Effector memory CD8-positive, alpha-beta T cell (primary cell): ENCODE measurements around the gene ISL2.

Experiments
- ATAC-seq: fragments of 150-1000 bp; cut with Tn5 transposase; replicated peaks from 2 replicates; pipeline ENCODE4 v1.10.0; 2021; ENCODE audit warnings: mild to moderate bottlenecking, moderate library complexity
- DNase-seq, 3 experiments: peaks; one replicate each; pipeline ENCODE4 v3.0.0; 2021
- H3K27ac Mint-ChIP-seq, 2 donors: one replicate each; pipeline ENCODE4 v1.8.0; 2022; ENCODE audit warnings: mild to moderate bottlenecking in 2 of 2, mixed read lengths in 2 of 2, moderate library complexity in 2 of 2
- H3K27me3 Mint-ChIP-seq, 2 donors: one replicate each; pipeline ENCODE4 v1.8.0; 2022; ENCODE audit warnings: mixed read lengths in 2 of 2
- H3K36me3 Mint-ChIP-seq: one replicate; pipeline ENCODE4 v1.8.0; 2022; ENCODE audit warnings: mild to moderate bottlenecking, moderate library complexity, mixed read lengths; ENCODE audit not compliant: insufficient read depth
- H3K4me1 Mint-ChIP-seq, 2 donors: one replicate each; pipeline ENCODE4 v1.8.0; 2022; ENCODE audit warnings: low read depth in 2 of 2, mixed read lengths in 2 of 2
- H3K4me3 Mint-ChIP-seq, 2 donors: one replicate each; pipeline ENCODE4 v1.8.0; 2022; ENCODE audit warnings: mild to moderate bottlenecking in 2 of 2, mixed read lengths in 2 of 2, moderate library complexity in 2 of 2
- H3K9me3 Mint-ChIP-seq, 2 donors: one replicate each; pipeline ENCODE4 v1.8.0; 2022; ENCODE audit warnings: mixed read lengths in 2 of 2

Gene ISL2

GRCh38 chr15:76341366-76342057, 4.9 kb downstream of the ISL2 start:
- H3K4me1 Mint-ChIP-seq: peaks cover 50 to 52% of the 10 kb centered on the region in 2 donors
- ATAC-seq (no peak), DNase-seq (no peak)
- H3K36me3 Mint-ChIP-seq: peaks cover 23% of the 10 kb centered on the region
- H3K27ac Mint-ChIP-seq: no peak overlapping the region
- peaks cover 82 to 91% of the 10 kb centered on the region in 2 donors for H3K27me3 Mint-ChIP-seq
- no peaks in the 10 kb centered on the region for H3K9me3 Mint-ChIP-seq
- H3K4me3 Mint-ChIP-seq: peak overlapping the region; percentile 90 to 94

DNA sequence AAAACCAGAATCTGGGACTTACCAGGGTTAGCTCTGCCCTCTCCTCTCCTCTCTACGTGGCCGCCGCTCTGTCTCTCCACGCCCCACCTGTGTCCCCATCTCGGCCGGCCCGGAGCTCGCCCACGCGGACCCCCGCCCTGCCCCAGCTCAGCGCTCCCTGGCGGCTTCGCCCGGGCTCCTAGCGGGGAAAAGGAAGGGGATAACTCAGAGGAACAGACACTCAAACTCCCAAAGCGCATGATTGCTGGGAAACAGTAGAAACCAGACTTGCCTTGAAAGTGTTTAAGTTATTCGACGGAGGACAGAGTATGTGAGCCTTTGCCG, 5.4 kb downstream of the ISL2 start:
- H3K27ac Mint-ChIP-seq: no peak overlapping the region
- no peak for DNase-seq
- H3K36me3 Mint-ChIP-seq: peaks cover 18% of the 10 kb centered on the region
- ATAC-seq: no peak
- H3K9me3 Mint-ChIP-seq: no peaks in the 10 kb centered on the region
- peaks cover 45 to 47% of the 10 kb centered on the region in 2 donors for H3K4me1 Mint-ChIP-seq
- peak overlapping the region; percentile 90 to 94 for H3K4me3 Mint-ChIP-seq
- peaks cover 77 to 86% of the 10 kb centered on the region in 2 donors for H3K27me3 Mint-ChIP-seq

DNA sequence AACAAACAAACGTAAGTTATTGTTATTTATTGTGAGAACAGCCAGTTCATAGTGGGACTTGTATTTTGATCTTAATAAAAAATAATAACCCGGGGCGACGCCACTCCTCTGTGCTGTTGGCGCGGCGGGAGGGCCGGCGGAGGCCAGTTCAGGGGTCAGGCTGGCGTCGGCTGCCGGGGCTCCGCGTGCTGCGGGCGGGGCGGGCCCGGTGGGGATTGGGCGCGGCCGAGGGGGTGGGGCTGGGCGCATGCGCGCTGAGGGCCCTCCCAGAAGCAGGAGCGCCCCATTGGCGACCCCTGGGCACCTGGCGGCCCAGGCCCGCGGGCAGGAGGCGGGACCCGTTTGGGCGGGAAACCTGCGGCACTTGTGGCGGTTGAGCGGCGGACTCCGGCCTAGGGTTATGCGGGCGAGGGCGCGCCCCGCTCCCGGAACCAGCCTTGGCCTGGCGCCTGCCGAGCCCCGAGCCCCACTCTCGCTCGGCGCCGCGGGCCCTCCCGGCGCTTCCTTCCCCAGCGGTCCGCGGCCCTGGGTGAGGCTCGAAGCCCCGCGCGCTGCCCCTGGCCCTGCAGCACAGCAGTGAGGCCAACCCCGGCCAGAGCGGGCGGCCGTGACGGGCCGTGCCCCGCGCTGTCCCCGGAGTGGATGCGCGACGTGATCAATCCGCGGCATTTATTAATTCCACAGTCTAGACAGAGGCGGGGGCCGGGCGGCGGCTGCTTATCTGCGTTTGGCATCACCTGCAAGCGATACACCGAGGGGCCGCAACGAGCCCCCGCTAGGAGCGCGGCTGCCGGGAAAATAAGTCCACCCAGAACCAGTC, 6.0 kb downstream of the ISL2 start:
- no peak for ATAC-seq
- no peak overlapping the region for H3K27ac Mint-ChIP-seq
- peaks cover 73 to 82% of the 10 kb centered on the region in 2 donors for H3K27me3 Mint-ChIP-seq
- no peaks in the 10 kb centered on the region for H3K9me3 Mint-ChIP-seq
- H3K4me3 Mint-ChIP-seq: peak overlapping the region; percentile 90 to 94
- H3K4me1 Mint-ChIP-seq: peaks cover 40 to 41% of the 10 kb centered on the region in 2 donors
- H3K36me3 Mint-ChIP-seq: peaks cover 14% of the 10 kb centered on the region
- no peak for DNase-seq

- DNase-seq: no peak
- Mint-ChIP-seq H3K27ac (no peak overlapping the region), H3K36me3 (peaks cover 13% of the 10 kb centered on the region), H3K27me3 (peaks cover 75 to 81% of the 10 kb centered on the region in 2 donors), H3K4me3 (no peak overlapping the region), H3K4me1 (peaks cover 37 to 39% of the 10 kb centered on the region in 2 donors), H3K9me3 (no peaks in the 10 kb centered on the region)
- no peak for ATAC-seq
Measured at GRCh38 chr15:76343313-76343996, 6.9 kb downstream of the ISL2 start.

DNA sequence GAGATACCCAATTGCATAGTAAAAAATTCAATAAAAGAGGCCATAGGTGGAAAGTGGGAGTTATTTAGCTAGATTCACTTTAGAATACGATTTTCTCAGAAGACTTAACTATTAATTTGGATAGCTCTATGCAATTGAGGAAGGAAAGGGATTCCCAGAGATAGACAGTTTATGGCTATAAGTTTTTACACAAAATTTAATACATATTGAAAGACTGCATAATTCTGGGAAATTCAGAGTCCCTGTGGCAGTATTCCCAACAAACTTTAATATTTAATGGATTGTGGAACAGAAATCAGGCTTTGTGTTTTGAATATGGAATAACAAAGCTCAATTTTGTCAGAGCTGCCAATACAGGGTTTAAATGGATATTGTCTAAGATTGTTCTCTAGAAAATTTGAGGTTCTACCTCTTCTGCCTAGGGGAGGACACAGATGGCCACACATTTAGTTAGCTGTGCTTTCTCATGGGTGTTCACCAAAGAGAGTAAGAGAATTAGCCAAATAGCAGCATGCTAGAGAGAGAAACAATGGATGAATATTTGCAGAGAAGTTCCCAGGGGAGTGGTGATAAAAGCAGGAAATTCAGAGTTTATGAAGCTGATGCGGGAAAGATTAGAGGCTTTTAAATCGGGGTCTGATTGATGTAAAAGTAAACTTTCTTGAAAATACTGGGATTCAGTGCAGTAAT, 8.5 kb downstream of the ISL2 start:
- H3K9me3 Mint-ChIP-seq: no peaks in the 10 kb centered on the region
- peaks cover 9% of the 10 kb centered on the region for H3K36me3 Mint-ChIP-seq
- peaks cover 59 to 66% of the 10 kb centered on the region in 2 donors for H3K27me3 Mint-ChIP-seq
- DNase-seq (no peak), ATAC-seq (no peak)
- H3K4me1 Mint-ChIP-seq: peaks cover 25% of the 10 kb centered on the region in 2 donors
- no peak overlapping the region for H3K27ac Mint-ChIP-seq
- H3K4me3 Mint-ChIP-seq: peak overlapping the region; percentile 80 to 81

- Mint-ChIP-seq H3K36me3 (peaks cover 5% of the 10 kb centered on the region), H3K9me3 (no peaks in the 10 kb centered on the region), H3K27ac (peak overlapping the region in 1 of 2 donors; percentile 47), H3K27me3 (peaks cover 54 to 61% of the 10 kb centered on the region in 2 donors), H3K4me3 (peak overlapping the region; percentile 80 to 81), H3K4me1 (peaks cover 21 to 22% of the 10 kb centered on the region in 2 donors)
- ATAC-seq: no peak
- no peak for DNase-seq
Measured at GRCh38 chr15:76345583-76345879, 9.0 kb downstream of the ISL2 start.

DNA sequence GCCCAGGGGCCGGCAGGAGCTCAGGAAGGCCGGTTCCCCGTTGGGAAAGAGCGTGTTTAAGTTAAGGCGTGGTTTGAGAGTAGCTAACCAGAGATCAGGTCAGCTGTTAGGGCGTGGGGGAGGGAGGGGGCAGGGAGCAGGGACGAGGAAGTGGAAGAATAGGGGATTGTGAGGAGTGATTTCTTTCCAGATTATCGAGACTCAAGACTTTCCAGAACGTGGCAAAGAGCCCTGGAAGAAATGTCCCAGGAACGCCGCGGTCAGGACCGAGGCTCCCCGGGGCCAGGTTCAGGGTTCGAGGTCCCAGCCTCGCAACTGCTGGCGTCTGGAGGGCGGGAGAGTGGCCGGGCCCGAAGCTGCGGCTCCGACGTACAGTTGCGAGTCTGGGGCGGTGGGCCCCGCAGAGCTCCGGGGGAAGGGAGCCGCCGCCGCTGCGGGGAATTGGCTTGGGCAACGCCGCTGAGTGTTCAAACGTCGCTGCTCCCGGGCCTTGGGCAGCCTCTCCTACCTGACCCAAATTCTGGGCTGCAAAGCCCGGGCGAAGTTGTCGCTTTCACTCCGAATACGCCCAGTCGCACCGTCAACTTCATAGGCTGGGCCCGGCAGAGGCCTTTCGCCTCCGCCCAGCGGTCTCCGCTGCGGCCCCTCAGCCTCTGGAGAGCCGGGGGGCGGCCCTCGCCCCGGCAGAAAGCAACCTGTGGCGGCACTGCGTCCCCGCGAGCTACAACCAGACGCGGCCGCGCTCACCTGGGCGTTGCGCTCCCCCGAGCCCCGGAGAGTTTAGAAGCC, 9.5 kb downstream of the ISL2 start:
- Mint-ChIP-seq H3K4me1 (peaks cover 16 to 17% of the 10 kb centered on the region in 2 donors), H3K9me3 (no peaks in the 10 kb centered on the region), H3K36me3 (peaks cover 2% of the 10 kb centered on the region), H3K27me3 (peaks cover 49 to 55% of the 10 kb centered on the region in 2 donors), H3K4me3 (peak overlapping the region; percentile 80 to 81), H3K27ac (peak overlapping the region in 1 of 2 donors; percentile 47)
- DNase-seq (no peak), ATAC-seq (peak; percentile 54)

DNA sequence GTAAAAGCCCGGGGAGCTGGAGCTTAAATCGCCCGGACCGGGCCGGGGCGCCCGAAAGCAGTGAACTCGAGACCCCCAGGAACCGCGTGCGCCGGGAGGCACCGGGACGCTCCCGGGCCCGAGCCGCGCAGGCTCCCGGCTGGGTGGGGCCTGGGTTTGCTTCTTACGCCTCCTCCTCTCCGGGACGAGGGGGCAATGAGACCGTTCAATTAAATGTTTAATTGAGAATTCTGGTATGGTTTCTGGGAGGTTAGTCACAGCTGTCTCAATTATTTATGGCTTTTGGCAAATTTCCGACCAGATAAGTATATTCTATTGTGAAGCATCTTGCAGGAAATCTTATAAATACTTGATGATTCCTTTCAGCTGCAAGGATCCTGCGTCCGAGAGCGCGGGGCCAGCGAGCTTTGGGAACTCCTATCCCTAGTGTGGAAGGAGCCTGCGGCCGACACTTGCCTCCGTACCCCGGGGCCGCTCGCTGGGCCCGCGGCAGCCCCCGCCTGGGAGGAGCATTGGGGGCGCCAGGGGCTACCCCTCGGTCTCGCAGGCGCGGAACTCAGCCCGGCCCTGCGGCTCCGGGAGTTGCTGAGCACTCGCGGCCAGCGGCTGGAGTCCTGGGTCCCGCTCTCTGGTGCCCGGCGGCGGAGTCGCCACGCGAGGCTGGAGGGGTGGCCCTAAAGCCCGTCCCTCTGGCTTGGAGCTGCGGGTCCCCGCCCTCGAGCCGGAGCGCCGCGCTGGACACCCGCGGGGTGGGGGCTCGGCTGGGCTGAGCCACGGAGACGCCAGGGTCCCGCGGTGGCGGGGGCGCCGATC, 10.3 kb downstream of the ISL2 start:
- H3K4me3 Mint-ChIP-seq: peak overlapping the region; percentile 80 to 81
- no peak overlapping the region for H3K27ac Mint-ChIP-seq
- H3K9me3 Mint-ChIP-seq: no peaks in the 10 kb centered on the region
- H3K27me3 Mint-ChIP-seq: peaks cover 43 to 47% of the 10 kb centered on the region in 2 donors
- DNase-seq (no peak), ATAC-seq (peak; percentile 12)
- H3K4me1 Mint-ChIP-seq: peaks cover 11 to 12% of the 10 kb centered on the region in 2 donors
- H3K36me3 Mint-ChIP-seq: peaks cover 4% of the 10 kb centered on the region

DNA sequence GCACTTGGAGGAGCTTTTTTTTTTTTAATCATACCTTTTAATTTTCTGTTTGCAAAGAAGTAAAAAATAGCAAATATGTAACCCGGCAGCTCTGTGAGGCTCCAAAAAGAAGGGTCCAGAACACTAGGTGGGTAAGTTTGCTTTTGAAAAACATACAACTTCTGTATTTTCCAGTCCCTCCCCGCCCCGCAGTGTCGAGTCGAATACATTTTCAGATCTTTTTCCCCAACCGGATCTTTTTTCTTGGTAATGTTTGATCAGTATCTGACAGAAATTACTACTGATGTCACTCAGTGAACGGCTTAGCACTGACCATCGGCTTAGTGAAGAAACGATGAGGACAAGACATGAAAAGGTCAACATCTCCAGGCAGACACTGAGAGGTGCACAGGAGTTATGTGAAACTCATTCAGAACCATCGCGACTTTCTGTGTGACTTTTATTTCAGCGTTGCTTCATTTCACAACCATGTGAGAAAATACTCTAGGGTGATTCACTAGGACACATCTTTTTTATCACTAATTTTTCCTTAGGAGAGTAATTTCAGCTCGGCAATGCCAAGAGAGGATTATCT, 11.0 kb downstream of the ISL2 start:
- peaks cover 4% of the 10 kb centered on the region for H3K36me3 Mint-ChIP-seq
- no peak for ATAC-seq
- H3K4me1 Mint-ChIP-seq: peaks cover 9 to 10% of the 10 kb centered on the region in 2 donors
- no peak overlapping the region for H3K27ac Mint-ChIP-seq
- no peaks in the 10 kb centered on the region for H3K9me3 Mint-ChIP-seq
- peaks cover 40 to 43% of the 10 kb centered on the region in 2 donors for H3K27me3 Mint-ChIP-seq
- no peak for DNase-seq
- peak overlapping the region; percentile 18 to 23 for H3K4me3 Mint-ChIP-seq

DNA sequence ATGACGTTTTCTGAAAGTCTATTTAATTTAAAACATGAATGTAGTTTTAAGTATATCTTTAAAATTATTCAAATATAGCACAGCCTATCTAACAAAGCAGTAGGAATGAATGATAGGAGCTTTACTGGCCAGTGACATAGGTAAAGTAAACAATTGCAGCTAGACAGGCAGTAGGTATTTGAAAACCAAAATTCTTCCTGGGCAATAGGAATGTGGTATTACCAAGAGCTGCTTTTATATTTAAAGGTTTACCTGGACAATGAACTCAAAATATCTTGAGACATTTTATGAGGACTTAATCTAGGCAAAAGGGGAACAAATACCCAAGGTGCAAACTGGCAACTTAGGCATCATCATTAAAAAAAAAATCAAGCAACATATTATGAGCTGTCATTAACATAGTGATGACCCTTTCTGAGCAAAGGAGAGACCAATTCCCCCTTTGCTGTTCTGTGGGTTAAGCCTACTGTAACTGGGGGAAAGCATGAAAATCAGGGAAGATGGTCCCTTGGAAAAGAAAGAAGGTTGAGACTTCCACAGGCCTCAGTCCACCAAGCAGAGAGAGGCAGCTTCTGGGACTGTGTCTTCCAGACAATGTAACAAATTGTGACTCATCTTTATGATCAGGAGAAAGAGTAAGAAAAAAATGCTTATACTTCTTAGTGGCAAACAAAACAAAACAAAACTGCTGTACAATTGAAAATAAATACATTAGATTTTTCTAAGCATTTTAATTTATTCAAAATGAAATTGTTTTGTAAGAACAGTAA, 12.9 kb downstream of the ISL2 start:
- H3K4me3 Mint-ChIP-seq: no peak overlapping the region
- H3K36me3 Mint-ChIP-seq: peaks cover 4% of the 10 kb centered on the region
- no peaks in the 10 kb centered on the region for H3K9me3 Mint-ChIP-seq
- DNase-seq (no peak), ATAC-seq (no peak)
- H3K27ac Mint-ChIP-seq: no peak overlapping the region
- H3K4me1 Mint-ChIP-seq: peaks cover 9 to 10% of the 10 kb centered on the region in 2 donors
- H3K27me3 Mint-ChIP-seq: peaks cover 24 to 26% of the 10 kb centered on the region in 2 donors

GRCh38 chr15:76353023-76353577, 16.5 kb downstream of the ISL2 start:
- Mint-ChIP-seq H3K36me3 (peaks cover 4% of the 10 kb centered on the region), H3K4me3 (no peak overlapping the region), H3K27ac (no peak overlapping the region), H3K4me1 (no peaks in the 10 kb centered on the region), H3K9me3 (no peaks in the 10 kb centered on the region), H3K27me3 (peaks cover 1% of the 10 kb centered on the region in 2 donors)
- DNase-seq (no peak), ATAC-seq (no peak)
